NCI-H82 treated with DMSO at 0.1 percent for 48 hours (cell line): ENCODE data around the gene SRRM2.

ENCODE experiments used
- DNase-seq: peaks from one replicate; lab custom pipeline; 2025; ENCODE audit not compliant: unreplicated experiment; lab: John Stamatoyannopoulos, UW

SRRM2 gene

DNA sequence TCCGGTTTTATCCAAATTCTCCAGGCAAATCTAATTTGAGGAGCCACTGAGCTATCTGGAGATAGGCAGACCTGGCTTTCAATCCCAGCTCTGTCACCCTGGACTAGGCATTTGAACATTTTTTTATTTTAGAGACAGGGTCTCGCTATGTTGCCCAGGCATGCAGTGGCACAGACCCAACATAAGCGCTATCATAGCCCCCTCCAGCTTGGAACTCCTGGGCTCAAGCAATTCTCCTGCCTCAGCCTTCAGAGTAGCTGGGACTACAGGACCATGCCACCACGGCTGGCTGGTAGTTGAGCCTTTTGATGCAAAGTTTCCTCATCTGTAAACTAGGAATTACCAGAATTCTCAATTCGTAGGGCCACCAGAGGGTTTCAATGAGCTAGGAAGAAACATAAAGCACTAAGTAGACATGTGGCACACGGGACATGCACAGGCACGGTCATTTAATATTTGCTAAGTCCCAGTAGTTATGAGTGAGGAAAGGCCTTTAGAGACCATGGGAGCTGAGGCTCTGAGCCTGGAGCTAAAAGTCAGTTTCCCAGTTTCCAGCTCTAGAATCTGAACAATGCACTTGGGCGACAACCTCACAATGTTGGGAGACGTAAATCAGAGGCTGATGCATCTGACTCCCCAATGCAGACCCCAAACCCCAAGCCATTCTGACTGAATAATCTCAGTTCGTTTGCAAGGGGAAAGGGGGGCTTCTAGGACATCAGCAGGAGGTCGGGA is 23.5 kb downstream of the SRRM2 start:
- DNase-seq, result no peak

DNA sequence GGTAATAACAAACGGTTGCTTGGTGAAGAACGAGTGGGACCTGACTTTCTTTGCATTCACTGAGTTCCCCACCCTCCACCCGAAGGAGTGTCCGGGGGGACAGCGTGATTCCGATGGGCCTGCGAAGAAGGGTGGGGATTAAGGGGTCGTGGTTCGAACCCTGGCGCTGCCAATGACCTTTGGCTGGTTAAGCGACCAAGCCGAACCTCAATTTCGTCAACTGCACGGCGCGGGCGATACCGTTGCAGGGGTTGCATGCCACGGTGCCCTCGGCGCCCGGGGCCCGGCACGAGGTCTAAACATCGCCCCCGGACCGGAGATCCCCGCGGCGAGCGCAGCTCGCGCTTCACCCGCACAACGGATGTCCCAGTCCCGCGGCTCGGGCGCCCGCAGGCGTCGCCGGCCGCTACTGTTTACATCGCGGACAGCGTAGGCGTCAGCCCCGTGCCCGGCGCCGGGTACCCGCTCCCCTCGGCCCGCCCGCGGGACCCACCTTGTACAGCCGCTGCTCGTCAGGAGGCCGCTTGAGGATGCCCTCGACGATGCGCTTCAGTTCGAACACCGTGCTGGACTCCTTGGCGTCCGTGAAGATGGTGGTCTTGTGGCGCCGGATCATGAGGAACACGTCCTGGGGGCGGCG is 24.2 kb downstream of the SRRM2 start:
- DNase-seq, result no peak

DNA sequence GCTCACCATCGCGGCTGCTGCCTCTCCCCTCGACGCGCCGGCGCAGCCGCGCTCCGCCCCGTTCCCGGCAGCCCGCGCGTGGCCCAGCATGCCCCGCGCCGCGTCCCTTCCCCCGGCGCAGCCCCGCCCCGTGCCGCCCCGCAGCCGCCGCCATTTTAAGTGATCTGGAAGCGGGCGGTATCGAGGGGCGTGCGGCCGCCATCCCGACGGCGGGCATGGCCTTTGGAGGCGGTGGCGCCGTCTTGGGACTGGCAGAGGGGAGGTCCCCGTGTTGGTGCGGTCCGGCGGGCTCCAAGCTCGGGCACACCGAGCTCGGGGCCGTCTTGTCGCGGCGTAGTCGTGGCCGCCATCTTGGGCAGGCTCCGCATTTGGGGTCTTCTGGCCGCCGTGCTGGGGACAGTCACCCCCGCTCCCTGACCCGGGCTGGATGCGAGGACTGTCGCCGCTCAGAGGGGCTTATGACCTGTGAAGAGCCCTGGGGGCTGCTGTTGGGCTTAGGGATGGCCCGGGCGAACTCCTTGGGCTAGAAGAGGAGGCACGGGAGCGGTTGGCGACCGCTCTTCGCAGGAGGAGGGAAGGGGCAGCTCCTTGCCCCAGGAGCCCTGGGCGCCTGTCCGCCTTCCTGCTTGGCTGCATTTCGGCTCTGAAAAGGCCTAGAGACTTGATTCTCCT is 24.9 kb downstream of the SRRM2 start, which contains the start of gene ELOB:
ELOB (minus strand) TSS at position 50 of the 672 bp plus-strand sequence; CDS start at position 9, 41 bp downstream.
- DNase-seq, result peak; percentile 17

DNA sequence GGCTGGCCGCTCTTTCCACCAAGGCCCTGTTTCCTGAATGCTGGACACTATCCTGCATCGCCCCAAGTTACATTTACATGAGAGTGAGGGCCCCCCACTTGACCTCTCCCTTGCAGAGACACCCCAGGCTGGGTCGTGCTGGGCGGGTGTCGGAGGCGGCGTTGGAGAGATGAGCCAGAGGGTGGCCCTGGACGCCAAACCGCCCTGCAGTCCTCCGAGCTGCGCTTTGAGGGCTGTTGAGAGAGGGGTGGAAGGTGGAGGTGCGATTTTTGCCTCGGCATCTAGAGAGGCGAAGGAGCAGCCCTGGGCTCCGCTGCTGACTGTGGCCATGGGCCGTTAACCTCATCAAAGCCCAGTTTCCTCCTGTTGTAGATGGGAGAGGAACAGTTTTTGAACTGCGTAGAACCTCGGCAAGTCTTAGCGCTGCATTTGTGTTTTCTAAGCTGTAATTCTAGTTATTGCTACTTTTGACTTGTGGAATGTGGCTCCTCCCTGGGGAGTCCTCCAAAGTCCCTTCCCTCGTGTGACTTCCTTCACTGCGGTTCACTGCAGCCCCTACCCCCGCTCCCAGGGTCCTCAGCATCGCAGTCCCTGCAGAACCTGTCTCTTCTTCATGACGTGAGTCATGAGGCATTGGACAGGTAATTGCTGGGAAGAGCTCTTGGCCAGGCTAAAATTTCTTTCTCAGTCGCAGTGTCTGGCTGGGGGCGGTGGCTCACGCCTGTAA is 25.6 kb downstream of the SRRM2 start:
- no peak for DNase-seq

DNA sequence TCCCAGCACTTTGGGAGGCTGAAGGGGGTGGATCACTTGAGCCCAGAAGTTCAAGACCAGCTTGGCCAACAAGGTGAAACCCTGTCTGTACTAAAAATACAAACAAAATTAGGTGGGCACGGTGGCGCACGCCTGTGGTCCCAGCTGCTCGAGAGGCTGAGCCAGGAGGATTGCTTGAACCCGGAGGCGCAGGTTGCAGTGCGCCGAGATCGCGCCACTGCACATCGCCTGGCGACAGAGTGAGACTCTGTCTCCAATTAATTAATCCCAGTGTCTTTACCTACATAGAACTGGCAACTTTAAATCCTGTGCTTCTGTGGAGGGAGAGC is 26.2 kb downstream of the SRRM2 start:
- DNase-seq, result no peak

DNA sequence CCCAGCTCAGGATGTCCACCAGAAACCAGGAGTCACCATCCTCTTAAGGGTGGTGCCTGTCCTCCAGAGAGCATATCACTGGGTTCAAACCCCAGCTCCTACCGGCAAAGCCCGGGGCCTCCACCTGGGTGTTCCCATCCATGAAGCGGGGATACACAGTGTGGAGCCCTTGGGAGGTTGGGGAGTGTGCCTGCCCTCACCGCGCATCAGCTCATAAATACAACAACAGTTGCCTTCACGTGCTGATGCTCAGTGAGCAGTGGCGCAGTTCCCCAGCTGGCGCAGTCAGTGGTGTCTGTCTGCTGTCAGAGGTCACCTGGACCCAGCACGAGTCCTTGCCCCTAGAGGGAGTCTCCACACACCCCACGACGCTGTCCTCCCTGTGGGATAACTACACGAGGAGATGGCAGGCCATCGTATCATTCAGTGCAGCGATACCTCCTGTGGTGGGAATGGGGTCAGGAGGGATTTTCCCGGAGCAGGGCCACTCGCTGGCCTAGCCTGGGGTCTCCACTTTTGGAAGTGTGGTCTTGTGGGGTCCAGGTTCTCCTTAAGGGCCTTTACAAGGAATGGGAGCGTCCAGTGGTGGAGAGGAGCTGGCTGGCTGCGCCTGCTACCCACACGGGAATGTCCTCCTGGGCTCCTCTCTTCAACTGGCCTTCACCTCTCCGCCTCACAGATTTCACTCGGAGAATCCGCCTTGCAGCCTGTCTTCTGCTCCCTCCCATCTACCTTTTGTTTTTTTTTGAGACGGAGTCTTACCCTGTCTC is 26.9 kb downstream of the SRRM2 start:
- no peak for DNase-seq

DNA sequence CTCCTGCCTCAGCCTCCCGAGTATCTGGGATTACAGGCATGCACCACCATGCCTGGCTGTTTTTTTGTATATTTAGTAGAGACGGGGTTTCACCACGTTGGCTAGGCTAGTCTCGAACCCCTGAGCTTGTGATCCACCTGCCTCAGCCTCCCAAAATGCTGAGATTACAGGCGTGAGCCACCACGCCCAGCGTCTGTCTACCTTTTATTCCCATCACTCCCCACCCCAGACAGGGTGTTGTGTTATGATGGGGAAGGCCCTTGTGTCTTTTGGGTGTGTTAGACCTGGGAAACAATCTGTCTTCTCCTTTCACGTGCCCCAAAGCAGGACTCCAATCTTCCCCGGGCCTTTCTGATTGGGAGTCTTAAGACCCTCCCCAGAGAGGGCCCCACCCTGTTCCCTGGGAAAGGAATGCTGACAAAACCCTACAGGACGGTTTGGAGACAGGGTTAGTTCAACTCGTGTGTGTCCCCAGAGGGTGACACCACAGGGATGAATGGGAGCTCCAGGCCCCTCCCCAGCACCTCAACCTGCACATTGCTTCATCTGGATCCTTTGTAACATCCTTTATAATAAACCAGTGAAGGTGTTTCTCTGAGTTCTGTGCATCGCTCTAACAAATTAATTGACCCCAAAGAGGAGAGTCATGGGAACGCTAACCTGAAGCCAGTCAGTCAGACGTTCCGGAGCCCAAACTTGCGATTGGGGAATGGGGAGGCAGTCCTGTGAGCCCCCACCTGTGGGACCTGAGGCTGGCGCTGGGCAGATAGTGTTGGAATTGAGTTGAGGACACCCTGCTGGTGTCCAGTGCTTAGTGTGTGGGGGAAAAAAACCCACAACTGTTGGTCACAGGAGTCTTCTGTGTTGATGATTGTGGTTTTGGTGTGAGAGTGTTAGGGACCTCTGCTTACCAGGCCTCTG is 27.8 kb downstream of the SRRM2 start:
- no peak for DNase-seq

DNA sequence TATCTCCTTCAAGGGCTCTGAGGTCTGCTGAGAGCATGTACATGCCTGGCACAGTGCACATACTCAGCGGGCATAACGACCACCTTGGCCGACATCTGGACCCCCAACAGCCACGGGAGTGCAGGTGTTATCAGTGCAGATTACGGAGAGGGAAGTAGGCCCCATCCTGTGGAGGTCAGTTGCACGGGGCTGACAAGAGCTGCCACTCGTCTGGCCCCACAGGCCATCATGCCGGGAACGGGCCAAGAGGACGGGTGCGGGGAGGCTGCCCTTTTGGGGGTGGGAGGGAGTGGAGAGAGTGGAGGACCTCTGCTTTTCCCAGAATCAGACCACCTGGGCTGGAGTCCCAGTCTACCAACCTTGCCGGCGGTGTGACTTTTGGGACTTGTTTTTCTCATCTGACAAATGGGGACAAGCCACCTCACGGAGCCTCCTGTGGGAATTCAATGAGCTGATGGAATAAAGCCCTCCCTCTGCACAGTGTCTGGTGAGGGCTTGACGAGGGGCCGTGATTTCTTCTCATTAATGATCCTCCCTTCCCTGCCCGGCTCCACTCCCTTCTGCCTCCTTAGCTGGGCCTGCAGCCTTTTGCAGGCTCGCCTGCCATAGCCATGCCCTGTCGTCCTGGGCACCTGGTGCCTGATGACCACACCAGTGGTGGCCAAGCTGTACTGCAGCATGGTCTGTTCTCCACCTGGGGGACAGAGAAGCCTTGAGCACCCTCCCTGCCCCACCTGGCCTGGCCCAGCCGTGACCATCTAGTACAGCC is 30.3 kb downstream of the SRRM2 start:
- DNase-seq, result no peak

DNA sequence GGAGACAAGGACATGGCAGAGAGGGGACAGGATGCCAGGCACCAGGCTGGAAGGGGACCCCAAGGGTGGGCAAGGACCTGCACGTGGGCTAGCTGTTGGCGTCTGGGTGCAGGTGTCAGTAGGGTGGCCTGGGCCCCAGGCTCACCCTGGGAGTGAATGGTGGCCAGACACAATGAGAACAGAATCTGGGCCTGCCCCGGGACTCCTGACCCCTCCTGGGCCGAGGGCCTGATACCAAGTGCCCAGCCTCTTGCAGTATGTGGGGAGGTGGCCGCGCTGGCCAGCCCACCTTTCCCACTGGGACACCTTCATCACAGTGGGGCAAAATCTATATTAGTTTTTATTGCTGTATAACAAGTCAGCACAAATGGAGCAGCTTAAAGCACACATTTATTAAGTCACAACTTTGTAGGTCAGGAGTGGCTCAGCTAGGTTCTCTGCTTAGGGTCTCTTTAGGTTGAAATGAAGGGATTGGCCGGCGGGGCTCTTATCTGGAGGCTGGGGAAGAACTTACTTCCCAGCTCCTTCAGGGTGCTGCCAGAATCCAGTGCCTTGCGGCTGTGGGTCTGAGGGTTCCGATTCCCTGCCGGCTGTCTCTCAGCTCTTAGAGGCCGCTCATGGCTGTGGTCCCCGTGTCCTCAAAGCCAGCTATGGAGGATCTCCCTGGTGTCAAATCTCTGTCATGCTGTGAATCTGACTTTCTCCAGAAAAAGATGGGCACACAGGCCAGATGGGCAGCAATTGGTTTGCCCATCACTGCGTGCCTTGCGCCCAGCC is 31.3 kb downstream of the SRRM2 start:
- DNase-seq, result no peak

DNA sequence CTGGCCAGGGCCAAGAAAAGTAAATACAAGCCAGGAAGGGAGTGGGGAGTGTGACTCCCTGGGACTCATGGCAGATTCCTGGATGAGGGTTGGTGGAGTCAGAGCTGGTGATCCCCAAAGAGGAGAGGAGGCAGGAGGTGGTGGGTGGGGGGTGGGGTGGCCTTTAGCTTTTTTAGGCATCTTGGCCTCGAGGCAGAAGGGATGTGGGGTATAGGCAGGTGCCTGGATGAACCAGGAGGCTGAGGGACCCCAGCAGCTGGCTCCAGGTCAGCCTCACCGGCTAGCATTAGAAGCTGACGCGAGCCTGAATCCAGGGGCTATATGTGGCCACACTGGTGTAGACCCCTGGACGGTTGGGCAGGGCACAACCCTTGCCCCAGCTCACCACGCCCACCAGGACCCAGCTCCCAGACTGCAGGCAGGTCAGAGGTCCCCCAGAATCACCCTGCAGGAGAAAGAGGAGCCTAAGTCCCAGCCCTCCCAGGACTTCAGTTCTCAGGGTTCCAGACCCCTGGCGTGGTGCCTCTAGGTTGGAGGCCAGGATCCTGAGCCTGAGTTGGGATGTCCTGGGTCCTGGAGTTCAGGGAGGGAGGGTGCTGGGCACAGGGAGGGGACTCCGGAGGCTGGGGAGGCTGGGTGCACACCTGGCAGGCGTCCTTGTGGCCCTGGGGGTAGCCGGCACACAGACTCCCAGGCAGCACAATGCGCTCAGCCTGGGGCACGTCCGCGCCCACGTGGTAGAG is 32.1 kb downstream of the SRRM2 start:
- no peak for DNase-seq

DNA sequence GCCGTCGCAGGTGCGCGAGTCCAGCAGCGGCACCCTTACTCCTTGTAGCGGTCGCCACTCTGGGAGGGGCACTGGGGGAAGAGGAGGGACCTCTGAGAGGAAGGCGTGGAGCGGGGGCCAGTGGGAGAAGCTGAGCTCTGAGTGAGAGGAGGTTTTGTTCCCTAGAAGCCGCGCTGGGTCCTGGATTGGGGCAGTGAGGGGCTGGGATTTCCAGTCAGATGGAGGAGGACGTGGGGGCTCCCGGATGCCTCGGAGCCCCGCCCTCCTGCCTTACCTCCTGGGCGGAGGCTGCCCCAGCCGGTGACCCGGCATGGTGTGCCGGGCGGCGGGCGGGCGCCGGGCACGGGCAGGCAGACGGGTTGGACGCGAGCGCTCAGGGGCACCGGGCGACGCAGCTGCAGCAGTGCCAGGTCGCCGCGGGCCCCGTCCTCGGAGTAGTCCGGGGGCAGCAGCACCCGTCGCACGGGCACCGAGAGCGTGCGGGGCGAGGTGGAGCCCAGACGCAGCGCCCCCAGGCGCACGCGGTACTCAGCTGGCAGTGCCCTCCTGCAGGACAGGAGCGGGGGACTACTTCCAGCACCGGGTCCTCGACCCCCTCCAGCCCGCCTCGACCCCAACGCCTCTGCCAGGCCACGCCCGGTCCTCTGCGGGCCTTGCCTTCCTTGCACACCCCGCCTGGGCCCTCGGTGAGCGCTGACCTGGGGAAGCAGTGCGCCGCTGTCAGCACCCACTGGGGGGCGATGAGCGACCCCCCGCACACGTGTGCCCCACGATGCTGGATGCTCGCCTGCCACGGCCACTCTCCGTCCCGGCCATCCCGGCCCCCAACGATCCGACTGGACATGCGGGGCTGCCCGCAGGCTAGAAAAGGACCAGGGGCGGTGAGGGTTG is 32.9 kb downstream of the SRRM2 start:
- DNase-seq, result no peak

DNA sequence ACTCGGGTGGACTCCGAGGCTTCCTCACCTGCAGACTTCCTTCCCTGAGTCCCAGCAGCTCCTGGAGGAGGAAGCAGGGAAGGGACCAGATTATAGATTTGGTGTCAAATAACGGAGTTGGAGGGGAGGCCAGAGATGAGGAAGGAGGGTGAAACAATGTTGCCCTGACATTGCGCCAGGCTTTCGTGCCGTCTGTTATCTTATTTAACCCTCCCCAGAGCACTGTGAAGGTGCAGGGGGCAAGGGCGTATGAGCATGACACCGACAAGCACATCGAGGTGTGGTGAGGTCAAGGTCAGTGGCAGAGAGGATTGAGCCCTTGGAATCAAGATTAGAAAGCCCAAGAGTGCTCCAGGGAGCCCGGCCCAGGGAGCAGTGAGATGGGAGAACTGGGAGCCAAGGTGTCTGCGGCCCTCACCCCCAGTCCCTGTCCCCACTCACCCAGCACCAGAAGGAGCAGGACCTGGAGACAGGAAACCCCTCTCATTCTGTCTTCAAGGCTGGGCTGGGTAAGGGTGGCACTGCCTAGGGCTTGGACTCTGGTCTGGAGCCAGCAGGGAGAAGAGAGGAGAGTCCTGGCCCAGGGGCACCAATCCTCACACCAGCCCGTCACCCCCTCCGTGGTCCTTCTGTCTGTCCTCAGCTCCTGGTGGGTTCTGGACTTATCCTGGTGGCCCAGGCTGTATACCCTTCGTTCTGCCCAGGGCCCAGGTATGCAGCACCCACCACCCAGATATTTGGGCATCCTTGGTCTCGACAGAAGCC is 33.8 kb downstream of the SRRM2 start:
- DNase-seq, result no peak

DNA sequence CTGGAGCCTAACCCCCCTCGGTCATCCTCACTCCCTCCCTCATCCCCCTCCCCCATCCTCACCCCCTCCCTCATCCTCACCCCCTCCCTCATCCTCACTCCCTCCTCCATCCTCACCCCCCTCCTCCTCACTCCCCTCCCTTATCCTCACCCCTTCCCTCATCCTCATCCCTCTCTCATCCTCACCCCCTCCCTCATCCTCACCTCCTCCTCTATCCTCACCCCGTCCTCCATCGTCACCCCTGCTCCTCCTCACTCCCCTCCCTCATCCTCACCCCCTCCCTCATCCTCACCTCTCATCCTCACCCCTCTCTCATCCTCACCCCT is 34.4 kb downstream of the SRRM2 start:
- DNase-seq, result no peak

DNA sequence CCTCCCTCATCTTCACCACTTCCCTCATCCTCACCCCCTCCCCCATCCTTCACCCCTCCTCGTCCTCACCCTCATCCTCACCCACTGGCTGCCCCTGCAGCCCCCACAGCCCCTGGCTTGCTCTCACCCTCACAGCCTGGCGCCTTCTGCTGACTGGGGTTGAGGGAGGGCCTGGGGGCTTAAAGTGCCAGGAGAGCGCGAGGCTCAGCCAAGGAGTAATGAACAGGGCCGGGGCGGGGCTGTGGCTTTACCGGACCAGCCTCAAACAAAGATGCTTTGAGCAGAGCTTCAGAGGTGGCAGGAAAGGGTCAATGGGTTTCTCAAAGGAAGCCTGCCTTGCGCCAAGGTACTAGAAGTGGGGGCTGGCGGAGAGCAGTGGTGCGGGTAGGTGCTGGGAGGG is 35.0 kb downstream of the SRRM2 start, which contains the start of gene PRSS33:
PRSS33 (minus strand) TSS at position 155 of the 400 bp plus-strand sequence. CDS start 1,013 bp downstream, outside the sequence.
- DNase-seq, result no peak

DNA sequence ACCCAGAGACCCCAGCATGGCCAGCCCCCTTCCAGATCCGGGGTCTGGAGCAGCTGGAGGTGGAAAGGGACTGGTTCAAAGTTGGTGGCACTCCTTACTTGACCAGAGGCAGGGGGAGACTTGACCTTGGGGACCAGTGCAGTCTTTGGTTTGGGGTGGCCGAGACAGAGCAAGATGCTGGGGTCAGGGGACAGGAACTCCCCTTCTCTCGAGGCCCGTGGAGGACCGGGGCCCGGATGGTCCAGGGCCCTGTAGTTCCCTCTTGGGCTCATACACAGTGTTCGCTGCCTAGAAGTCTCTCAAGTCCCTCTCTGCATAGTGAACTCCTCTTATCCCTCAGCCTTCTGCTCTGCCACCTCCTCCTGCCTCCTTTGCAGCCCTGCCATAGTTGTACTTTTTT is 35.5 kb downstream of the SRRM2 start:
- DNase-seq, result no peak

DNA sequence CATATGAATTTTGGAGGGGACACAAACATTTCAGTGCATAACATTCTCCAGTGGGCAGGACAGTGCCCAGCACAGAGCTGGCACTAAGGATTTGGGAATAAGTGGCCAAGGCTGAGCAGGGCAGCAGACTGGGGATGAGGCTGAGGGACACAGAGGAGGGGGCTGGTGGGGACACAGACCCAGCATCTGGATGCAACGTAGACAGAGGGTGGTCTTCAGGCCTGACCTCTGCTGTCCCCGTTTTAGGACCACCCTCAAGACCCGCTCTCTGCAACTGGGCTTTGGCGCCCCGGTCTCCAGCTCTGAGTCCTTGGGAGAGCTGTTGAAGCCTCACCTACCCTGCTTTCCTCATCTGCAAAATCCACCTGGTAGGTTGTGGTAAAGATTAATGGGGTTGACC is 38.2 kb downstream of the SRRM2 start:
- no peak for DNase-seq
